ENCODE data around the gene VAC14.

Gene VAC14

GRCh38 chr16:70656712-70657263, 144.2 kb downstream of the VAC14 start:
- no peak overlapping the region for H3K9ac ChIP-seq (ENCODE audit: low read length)
- no peak overlapping the region for H3K27ac ChIP-seq (ENCODE audit: low read depth, low read length)
- peaks cover 7% of the 10 kb centered on the region for H3K4me1 ChIP-seq (ENCODE audit: insufficient read depth, low read length)
- no peak overlapping the region for H3K4me3 ChIP-seq (ENCODE audit: low read depth in 1 of 2, low read length in 2 of 2)
- no peaks in the 10 kb centered on the region for H3K9me3 ChIP-seq (ENCODE audit: low read length)
- no peaks in the 10 kb centered on the region for H3K27me3 ChIP-seq (ENCODE audit: control insufficient read depth in 1 of 2, insufficient read depth in 2 of 2, low read length in 2 of 2)
- no peaks in the 10 kb centered on the region for H3K36me3 ChIP-seq (ENCODE audit: insufficient read depth, low read length)

GRCh38 chr16:70656065-70656711, 144.8 kb downstream of the VAC14 start:
- Histone ChIP-seq H3K27me3 (ENCODE audit: control insufficient read depth in 1 of 2, insufficient read depth in 2 of 2, low read length in 2 of 2) (no peaks in the 10 kb centered on the region), H3K36me3 (ENCODE audit: insufficient read depth, low read length) (no peaks in the 10 kb centered on the region), H3K9ac (ENCODE audit: low read length) (no peak overlapping the region), H3K4me3 (ENCODE audit: low read depth in 1 of 2, low read length in 2 of 2) (no peak overlapping the region), H3K27ac (ENCODE audit: low read depth, low read length) (no peak overlapping the region), H3K4me1 (ENCODE audit: insufficient read depth, low read length) (peaks cover 7% of the 10 kb centered on the region), H3K9me3 (ENCODE audit: low read length) (no peaks in the 10 kb centered on the region)

GRCh38 chr16:70653809-70654771, 146.9 kb downstream of the VAC14 start:
- peaks cover 7% of the 10 kb centered on the region for H3K4me1 ChIP-seq (ENCODE audit: insufficient read depth, low read length)
- no peaks in the 10 kb centered on the region for H3K36me3 ChIP-seq (ENCODE audit: insufficient read depth, low read length)
- H3K27me3 ChIP-seq (ENCODE audit: control insufficient read depth in 1 of 2, insufficient read depth in 2 of 2, low read length in 2 of 2) = no peaks in the 10 kb centered on the region
- no peaks in the 10 kb centered on the region for H3K9me3 ChIP-seq (ENCODE audit: low read length)
- no peak overlapping the region for H3K9ac ChIP-seq (ENCODE audit: low read length)
- peak overlapping the region in 1 of 2 donors; percentile 45 for H3K4me3 ChIP-seq (ENCODE audit: low read depth in 1 of 2, low read length in 2 of 2)
- H3K27ac ChIP-seq (ENCODE audit: low read depth, low read length) = peak overlapping the region; percentile 30

- Histone ChIP-seq H3K36me3 (ENCODE audit: insufficient read depth, low read length) (no peaks in the 10 kb centered on the region), H3K27me3 (ENCODE audit: control insufficient read depth in 1 of 2, insufficient read depth in 2 of 2, low read length in 2 of 2) (no peaks in the 10 kb centered on the region), H3K4me1 (ENCODE audit: insufficient read depth, low read length) (peaks cover 7% of the 10 kb centered on the region), H3K4me3 (ENCODE audit: low read depth in 1 of 2, low read length in 2 of 2) (no peak overlapping the region), H3K9me3 (ENCODE audit: low read length) (no peaks in the 10 kb centered on the region), H3K9ac (ENCODE audit: low read length) (no peak overlapping the region), H3K27ac (ENCODE audit: low read depth, low read length) (no peak overlapping the region)
Observed at GRCh38 chr16:70653406-70653805, 147.6 kb downstream of the VAC14 start.

GRCh38 chr16:70652322-70652721, 148.6 kb downstream of the VAC14 start:
- no peaks in the 10 kb centered on the region for H3K27me3 ChIP-seq (ENCODE audit: control insufficient read depth in 1 of 2, insufficient read depth in 2 of 2, low read length in 2 of 2)
- H3K4me1 ChIP-seq (ENCODE audit: insufficient read depth, low read length) = peaks cover 7% of the 10 kb centered on the region
- H3K4me3 ChIP-seq (ENCODE audit: low read depth in 1 of 2, low read length in 2 of 2) = no peak overlapping the region
- H3K36me3 ChIP-seq (ENCODE audit: insufficient read depth, low read length) = no peaks in the 10 kb centered on the region
- no peak overlapping the region for H3K9ac ChIP-seq (ENCODE audit: low read length)
- H3K27ac ChIP-seq (ENCODE audit: low read depth, low read length) = no peak overlapping the region
- H3K9me3 ChIP-seq (ENCODE audit: low read length) = no peaks in the 10 kb centered on the region

GRCh38 chr16:70651524-70651923, 149.4 kb downstream of the VAC14 start:
- Histone ChIP-seq H3K4me3 (ENCODE audit: low read depth in 1 of 2, low read length in 2 of 2) (no peak overlapping the region), H3K4me1 (ENCODE audit: insufficient read depth, low read length) (peaks cover 7% of the 10 kb centered on the region), H3K27me3 (ENCODE audit: control insufficient read depth in 1 of 2, insufficient read depth in 2 of 2, low read length in 2 of 2) (no peaks in the 10 kb centered on the region), H3K36me3 (ENCODE audit: insufficient read depth, low read length) (no peaks in the 10 kb centered on the region), H3K27ac (ENCODE audit: low read depth, low read length) (no peak overlapping the region), H3K9me3 (ENCODE audit: low read length) (no peaks in the 10 kb centered on the region), H3K9ac (ENCODE audit: low read length) (no peak overlapping the region)

- no peak overlapping the region for H3K9ac ChIP-seq (ENCODE audit: low read length)
- peaks cover 7% of the 10 kb centered on the region for H3K4me1 ChIP-seq (ENCODE audit: insufficient read depth, low read length)
- H3K36me3 ChIP-seq (ENCODE audit: insufficient read depth, low read length) = no peaks in the 10 kb centered on the region
- no peaks in the 10 kb centered on the region for H3K27me3 ChIP-seq (ENCODE audit: control insufficient read depth in 1 of 2, insufficient read depth in 2 of 2, low read length in 2 of 2)
- no peaks in the 10 kb centered on the region for H3K9me3 ChIP-seq (ENCODE audit: low read length)
- no peak overlapping the region for H3K27ac ChIP-seq (ENCODE audit: low read depth, low read length)
- no peak overlapping the region for H3K4me3 ChIP-seq (ENCODE audit: low read depth in 1 of 2, low read length in 2 of 2)
Observed at GRCh38 chr16:70650216-70650615, 150.7 kb downstream of the VAC14 start.

- Histone ChIP-seq H3K36me3 (ENCODE audit: insufficient read depth, low read length) (no peaks in the 10 kb centered on the region), H3K4me3 (ENCODE audit: low read depth in 1 of 2, low read length in 2 of 2) (no peak overlapping the region), H3K4me1 (ENCODE audit: insufficient read depth, low read length) (peaks cover 3% of the 10 kb centered on the region), H3K9ac (ENCODE audit: low read length) (no peak overlapping the region), H3K27ac (ENCODE audit: low read depth, low read length) (no peak overlapping the region), H3K27me3 (ENCODE audit: control insufficient read depth in 1 of 2, insufficient read depth in 2 of 2, low read length in 2 of 2) (no peaks in the 10 kb centered on the region), H3K9me3 (ENCODE audit: low read length) (no peaks in the 10 kb centered on the region)
Observed at GRCh38 chr16:70649300-70649699, 151.7 kb downstream of the VAC14 start.

GRCh38 chr16:70648606-70649005, 152.4 kb downstream of the VAC14 start:
- H3K9ac ChIP-seq (ENCODE audit: low read length) = no peak overlapping the region
- H3K36me3 ChIP-seq (ENCODE audit: insufficient read depth, low read length) = no peaks in the 10 kb centered on the region
- H3K27me3 ChIP-seq (ENCODE audit: control insufficient read depth in 1 of 2, insufficient read depth in 2 of 2, low read length in 2 of 2) = no peaks in the 10 kb centered on the region
- H3K4me1 ChIP-seq (ENCODE audit: insufficient read depth, low read length) = no peaks in the 10 kb centered on the region
- no peak overlapping the region for H3K4me3 ChIP-seq (ENCODE audit: low read depth in 1 of 2, low read length in 2 of 2)
- H3K9me3 ChIP-seq (ENCODE audit: low read length) = no peaks in the 10 kb centered on the region
- H3K27ac ChIP-seq (ENCODE audit: low read depth, low read length) = no peak overlapping the region

- no peaks in the 10 kb centered on the region for H3K4me1 ChIP-seq (ENCODE audit: insufficient read depth, low read length)
- no peaks in the 10 kb centered on the region for H3K27me3 ChIP-seq (ENCODE audit: control insufficient read depth in 1 of 2, insufficient read depth in 2 of 2, low read length in 2 of 2)
- no peaks in the 10 kb centered on the region for H3K36me3 ChIP-seq (ENCODE audit: insufficient read depth, low read length)
- no peak overlapping the region for H3K27ac ChIP-seq (ENCODE audit: low read depth, low read length)
- H3K4me3 ChIP-seq (ENCODE audit: low read depth in 1 of 2, low read length in 2 of 2) = no peak overlapping the region
- H3K9ac ChIP-seq (ENCODE audit: low read length) = no peak overlapping the region
- H3K9me3 ChIP-seq (ENCODE audit: low read length) = no peaks in the 10 kb centered on the region
Observed at GRCh38 chr16:70647441-70648359, 153.3 kb downstream of the VAC14 start.
